GM21515 (cell line): ENCODE data around the gene DNM3.

Experiments
- ATAC-seq: cut with Tn5 transposase; IDR thresholded peaks from one replicate; pipeline ENCODE4 v1.9.1; 2021; ENCODE audit not compliant: unreplicated experiment

DNM3 gene

GRCh38 chr1:171966426-171967220 lies 125.3 kb downstream of the DNM3 start:
- ATAC-seq, result no peak

GRCh38 chr1:171969226-171969625 lies 127.9 kb downstream of the DNM3 start:
- no peak for ATAC-seq

GRCh38 chr1:171969813-171970212 lies 128.5 kb downstream of the DNM3 start:
- ATAC-seq, result no peak

GRCh38 chr1:171972846-171973245 lies 131.5 kb downstream of the DNM3 start:
- no peak for ATAC-seq

- no peak for ATAC-seq
Measured at GRCh38 chr1:171973421-171973820, 132.1 kb downstream of the DNM3 start.

DNA sequence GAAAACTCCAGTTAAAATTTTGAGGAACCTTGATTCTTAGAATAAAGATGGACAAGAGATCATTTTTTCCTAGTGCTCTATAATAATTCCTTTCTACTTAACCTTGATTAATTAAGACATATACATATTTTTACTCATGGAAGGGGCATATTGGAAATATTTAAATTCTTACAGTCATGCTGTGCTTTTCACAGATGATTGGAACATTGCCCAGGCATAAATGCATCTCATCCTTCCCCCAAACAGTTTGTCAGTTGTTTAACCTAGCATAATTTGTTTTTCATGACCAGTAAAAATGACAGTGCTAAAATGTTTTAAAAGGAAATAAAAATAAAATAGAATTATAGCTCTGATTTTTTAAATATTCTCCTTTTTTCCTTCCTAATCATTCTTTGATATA lies 140.0 kb downstream of the DNM3 start:
- no peak for ATAC-seq

DNA sequence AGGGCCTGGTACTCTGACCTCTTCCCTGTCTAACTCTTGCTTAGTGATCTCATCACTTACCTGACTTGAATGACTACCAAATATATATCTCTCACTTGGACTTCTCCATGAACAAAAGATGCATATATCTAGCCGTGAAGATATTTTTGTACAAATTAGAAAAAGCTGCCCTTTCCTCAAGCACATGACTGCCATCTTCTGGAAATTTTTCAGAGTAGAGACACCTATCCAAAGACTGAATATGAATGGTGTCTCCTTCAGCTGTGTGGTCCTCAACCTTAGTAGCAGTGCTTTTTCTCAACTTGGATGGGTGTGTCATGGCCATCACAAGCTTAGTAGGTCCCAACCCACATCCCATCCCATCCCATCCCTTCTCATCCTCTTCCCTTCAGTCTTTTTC lies 142.3 kb downstream of the DNM3 start:
- ATAC-seq, result no peak

DNA sequence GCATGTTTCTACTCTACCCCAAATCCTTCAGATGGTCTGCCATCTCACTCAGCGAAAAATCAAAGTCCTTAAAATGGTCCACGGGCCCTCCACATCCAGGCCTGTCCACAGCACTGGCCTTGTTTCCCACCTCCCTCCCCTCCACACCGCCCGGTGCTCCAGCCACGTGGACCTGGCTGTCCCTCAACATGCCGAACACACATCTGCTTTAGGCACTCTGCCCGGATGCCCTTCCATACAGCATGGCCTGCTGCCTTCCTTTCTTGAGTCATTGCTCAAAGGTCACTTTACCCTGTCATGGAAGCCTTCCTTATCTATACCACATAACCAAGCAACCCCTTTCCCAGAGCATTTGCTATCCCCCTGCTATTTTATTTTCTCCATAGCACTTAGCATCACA lies 143.0 kb downstream of the DNM3 start:
- ATAC-seq, result no peak

DNA sequence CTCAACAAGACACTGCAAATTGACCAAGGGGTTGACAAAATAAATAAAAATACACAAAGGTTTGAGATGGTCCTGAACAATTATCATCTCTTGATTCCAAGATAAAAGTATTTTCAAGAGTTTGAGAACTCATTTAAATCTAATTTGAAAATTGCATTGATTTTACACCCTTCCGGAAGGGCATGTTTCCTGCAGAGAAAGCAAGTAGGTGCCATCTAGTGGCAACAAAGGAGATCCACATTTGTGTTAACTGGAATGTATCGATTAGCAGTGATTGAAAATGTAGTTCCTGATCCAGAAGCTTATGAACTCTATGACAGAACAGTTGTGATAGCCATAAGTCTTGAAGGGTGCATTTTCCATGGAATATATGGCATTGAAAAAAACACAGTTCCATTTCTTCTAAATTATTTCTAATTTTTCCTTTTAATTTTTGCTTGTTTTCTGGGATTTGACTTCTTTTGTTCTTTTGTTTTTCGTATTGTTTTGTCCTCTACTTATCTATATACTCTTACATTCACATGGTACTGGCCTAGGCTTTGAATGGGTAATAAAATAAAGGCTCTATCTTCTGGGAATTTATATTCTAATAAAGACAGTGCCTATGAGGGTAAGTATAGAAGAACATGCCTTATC lies 143.7 kb downstream of the DNM3 start:
- no peak for ATAC-seq

GRCh38 chr1:171985639-171986038 lies 144.3 kb downstream of the DNM3 start:
- ATAC-seq, result no peak

- no peak for ATAC-seq
Measured at GRCh38 chr1:171988243-171988885, 147.1 kb downstream of the DNM3 start.

- no peak for ATAC-seq
Measured at GRCh38 chr1:171990371-171990770, 149.1 kb downstream of the DNM3 start.

- ATAC-seq, result no peak
Measured at GRCh38 chr1:171994293-171994692, 153.0 kb downstream of the DNM3 start.

DNA sequence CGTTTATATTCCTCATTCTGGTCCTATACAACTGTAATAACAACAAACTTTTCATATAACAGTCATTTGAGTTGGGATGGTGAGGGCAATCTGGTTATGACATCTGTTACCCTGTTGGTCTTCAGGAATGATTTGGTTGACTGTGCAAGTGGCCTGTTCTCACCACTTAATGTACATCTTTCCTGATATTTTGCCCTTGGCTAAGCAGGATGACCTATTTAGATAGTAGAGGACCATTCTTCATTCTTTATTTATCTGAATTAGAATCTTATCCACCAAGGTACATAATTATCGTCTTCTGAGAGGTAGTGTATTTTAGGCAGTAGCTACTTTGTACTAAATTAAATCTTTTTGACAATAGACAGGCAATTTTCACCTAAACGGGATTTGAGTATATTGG lies 154.3 kb downstream of the DNM3 start:
- ATAC-seq, result no peak

- ATAC-seq, result no peak
Measured at GRCh38 chr1:171997936-171998335, 156.6 kb downstream of the DNM3 start.

GRCh38 chr1:171998711-171999110 lies 157.4 kb downstream of the DNM3 start:
- ATAC-seq, result no peak

- ATAC-seq, result no peak
Measured at GRCh38 chr1:171999756-172000155, 158.5 kb downstream of the DNM3 start.

GRCh38 chr1:172001288-172001687 lies 160.0 kb downstream of the DNM3 start:
- ATAC-seq, result no peak

DNA sequence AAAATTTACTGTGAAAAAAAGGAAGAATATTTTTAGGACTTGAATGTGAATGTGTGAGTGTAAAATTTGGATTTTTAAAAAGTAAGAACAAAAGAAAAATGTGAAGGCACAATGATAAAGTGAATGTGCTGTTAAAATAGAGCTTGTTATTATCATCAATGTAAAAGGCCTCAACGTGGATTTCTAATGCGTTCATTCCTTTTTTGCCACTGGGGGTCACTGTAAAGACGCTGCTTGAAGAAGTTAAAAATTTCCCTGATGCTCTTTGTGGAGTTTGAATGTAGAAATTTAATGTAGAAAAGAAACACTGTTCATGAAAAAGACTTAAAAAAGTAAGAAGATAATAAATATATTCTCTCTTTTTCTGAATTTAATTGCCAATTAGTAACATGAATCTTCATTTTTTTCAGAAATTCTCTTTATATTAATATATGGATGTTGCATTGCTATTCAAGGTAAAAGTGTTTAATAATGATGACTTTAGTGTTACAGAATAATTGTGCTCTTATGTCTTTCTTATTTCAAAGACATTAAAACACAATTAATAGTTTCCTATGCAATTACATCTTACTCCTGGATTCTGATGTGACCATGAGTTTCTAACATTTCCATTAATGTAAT lies 161.5 kb downstream of the DNM3 start:
- ATAC-seq, result no peak

- ATAC-seq, result no peak
Measured at GRCh38 chr1:172003766-172004530, 162.7 kb downstream of the DNM3 start.

DNA sequence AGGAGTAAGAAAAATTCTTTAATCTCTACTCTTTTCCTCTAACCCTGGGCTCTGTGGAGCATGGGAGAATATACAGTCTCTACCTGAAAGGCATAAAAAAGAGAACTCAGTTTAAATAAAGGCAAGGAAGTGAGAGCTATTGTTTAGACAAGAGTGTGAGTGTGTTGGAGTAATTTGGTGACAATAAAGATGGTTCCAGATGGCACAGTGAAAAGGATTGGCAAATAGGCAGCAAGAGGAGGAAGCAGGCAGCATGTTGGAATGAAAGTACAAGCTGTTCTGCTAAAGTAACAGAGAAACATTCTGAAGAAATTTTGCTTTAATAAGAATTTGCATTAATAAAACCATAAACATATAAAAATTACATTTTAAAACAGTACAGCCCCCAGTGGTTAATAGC lies 163.4 kb downstream of the DNM3 start:
- no peak for ATAC-seq
